Gastrocnemius medialis (tissue), 4 donors: ENCODE results near the gene ZNF236.

ENCODE experiments used
- POLR2A ChIP-seq, 2 donors: fragments of 450-650 bp; IDR thresholded peaks; one replicate each; pipeline ENCODE4 v1.6.1; 2017; ENCODE audit warnings: antibody characterized with exemption in 2 of 2, mild to moderate bottlenecking in 2 of 2, moderate library complexity in 2 of 2
- TF ChIP-seq, protein P1 (sequence below), 5 experiments: fragments of 450-650 bp in 3 of 5; fragments of 200-600 bp in 2 of 5; sonication (generic) in 2 of 5; IDR thresholded peaks in 4 of 5; conservative IDR thresholded peaks in 1 of 5; 1 replicate in 4 of 5; 2 replicates in 1 of 5; pipeline ENCODE4 v1.5.1; 2016 to 2019; ENCODE audit warnings: antibody characterized with exemption in 5 of 5, mild to moderate bottlenecking in 3 of 5, moderate library complexity in 3 of 5

DNA sequence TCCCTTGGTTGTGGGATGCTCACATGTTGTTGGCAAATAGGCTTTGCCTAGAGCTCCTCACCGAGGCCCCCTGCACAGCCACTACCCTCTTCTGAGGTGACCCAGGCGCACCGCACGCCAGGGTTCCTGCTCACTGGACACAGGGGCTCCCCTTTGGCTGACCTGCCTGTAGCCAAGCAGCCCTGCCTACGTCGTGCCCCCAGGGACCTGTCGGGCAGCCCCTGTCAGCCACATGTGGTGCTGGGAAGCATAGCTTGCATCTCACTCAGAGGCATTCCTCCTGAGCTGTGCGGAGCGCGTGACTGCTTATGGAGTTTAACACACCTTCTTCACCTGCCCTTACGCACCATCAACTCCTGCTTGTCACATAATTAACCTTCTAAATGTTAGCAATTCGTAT lies 116.3 kb downstream of the ZNF236 start:
- TF ChIP-seq, protein P1, sequence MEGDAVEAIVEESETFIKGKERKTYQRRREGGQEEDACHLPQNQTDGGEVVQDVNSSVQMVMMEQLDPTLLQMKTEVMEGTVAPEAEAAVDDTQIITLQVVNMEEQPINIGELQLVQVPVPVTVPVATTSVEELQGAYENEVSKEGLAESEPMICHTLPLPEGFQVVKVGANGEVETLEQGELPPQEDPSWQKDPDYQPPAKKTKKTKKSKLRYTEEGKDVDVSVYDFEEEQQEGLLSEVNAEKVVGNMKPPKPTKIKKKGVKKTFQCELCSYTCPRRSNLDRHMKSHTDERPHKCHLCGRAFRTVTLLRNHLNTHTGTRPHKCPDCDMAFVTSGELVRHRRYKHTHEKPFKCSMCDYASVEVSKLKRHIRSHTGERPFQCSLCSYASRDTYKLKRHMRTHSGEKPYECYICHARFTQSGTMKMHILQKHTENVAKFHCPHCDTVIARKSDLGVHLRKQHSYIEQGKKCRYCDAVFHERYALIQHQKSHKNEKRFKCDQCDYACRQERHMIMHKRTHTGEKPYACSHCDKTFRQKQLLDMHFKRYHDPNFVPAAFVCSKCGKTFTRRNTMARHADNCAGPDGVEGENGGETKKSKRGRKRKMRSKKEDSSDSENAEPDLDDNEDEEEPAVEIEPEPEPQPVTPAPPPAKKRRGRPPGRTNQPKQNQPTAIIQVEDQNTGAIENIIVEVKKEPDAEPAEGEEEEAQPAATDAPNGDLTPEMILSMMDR (IDR thresholded peaks at IDR 0.05 in 4 of 5, conservative IDR thresholded peaks at IDR 0.05 in 1 of 5): no peak
- TF ChIP-seq POLR2A (IDR thresholded peaks at IDR 0.05): no peak
